HL-60 (cell line): Measurements from ENCODE around the gene ITSN2.

Experiments used
- CTCF ChIP-seq: IDR thresholded peaks from one replicate; pipeline ENCODE4 v1.5.1; 2011; ENCODE audit warnings: low read length, control low read depth, inconsistent platforms; ENCODE audit not compliant: insufficient read depth
- GABPA ChIP-seq: IDR thresholded peaks from 2 replicates; pipeline ENCODE4 v1.6.1; 2012; ENCODE audit warnings: low read depth
- POLR2AphosphoS5 ChIP-seq: IDR thresholded peaks from 2 replicates; pipeline ENCODE4 v1.6.1; 2012; ENCODE audit warnings: low read depth
- REST ChIP-seq: IDR thresholded peaks from 2 replicates; pipeline ENCODE4 v1.6.1; 2012; ENCODE audit warnings: low read depth; ENCODE audit not compliant: insufficient replicate concordance

- TF ChIP-seq CTCF (no peak), GABPA (no peak), POLR2AphosphoS5 (no peak), REST (no peak)
These were observed 85.5 kb downstream of the ITSN2 start for GRCh38 chr2:24274809-24275208.
